Naive thymus-derived CD8-positive, alpha-beta T cell (primary cell): ENCODE data around the gene ZNF334. TPM values are rescaled to one million over a fixed set of nuclear protein-coding genes. Genes with fewer than 3 reads are reported as not detected.

Experiments used
- ATAC-seq, 2 donors: fragments of 150-1000 bp; cut with Tn5 transposase in 1 of 2; sonication (Bioruptor Pico), chemical (Tn5 transposase) in 1 of 2; 1 replicate in 1 of 2; 2 replicates in 1 of 2; pipeline ENCODE4 v1.10.0; 2021; ENCODE audit warnings: mild to moderate bottlenecking in 2 of 2, moderate library complexity in 2 of 2
- POLR2A ChIA-PET: fragments of 350-600 bp; sonication (Branson Sonifier 250); formaldehyde crosslinking; loops from one replicate; lab custom pipeline; 2021; ENCODE audit warnings: antibody characterized with exemption; lab: Charles Lee
- DNase-seq, 10 donors: peaks; one replicate each; pipeline versions ENCODE4 v3.0.0 to v3.0.0-alpha.2; 2020 to 2022
- H3K27ac Mint-ChIP-seq, 10 donors: one replicate each; pipeline ENCODE4 v1.8.0; 2020 to 2022; ENCODE audit warnings: mild to moderate bottlenecking in 10 of 10, mixed read lengths in 10 of 10, moderate library complexity in 4 of 10, inconsistent platforms in 1 of 10
- H3K27me3 Mint-ChIP-seq, 5 donors: one replicate each; pipeline ENCODE4 v1.8.0; 2021 to 2022; ENCODE audit warnings: mixed read lengths in 5 of 5
- H3K36me3 Mint-ChIP-seq, 3 donors: one replicate each; pipeline ENCODE4 v1.8.0; 2020 to 2022; ENCODE audit warnings: mixed read lengths in 3 of 3, mild to moderate bottlenecking in 2 of 3, inconsistent platforms in 1 of 3
- H3K4me1 Mint-ChIP-seq, 4 donors: one replicate each; pipeline ENCODE4 v1.8.0; 2021 to 2022; ENCODE audit warnings: mixed read lengths in 4 of 4
- H3K4me3 Mint-ChIP-seq, 10 donors: one replicate each; pipeline ENCODE4 v1.8.0; 2020 to 2022; ENCODE audit warnings: mild to moderate bottlenecking in 10 of 10, mixed read lengths in 10 of 10, moderate library complexity in 6 of 10, inconsistent platforms in 1 of 10
- H3K9me3 Mint-ChIP-seq, 9 donors: one replicate each; pipeline ENCODE4 v1.8.0; 2020 to 2022; ENCODE audit warnings: mixed read lengths in 9 of 9, mild to moderate bottlenecking in 3 of 9, inconsistent platforms in 1 of 9, moderate library complexity in 1 of 9
- polyA plus RNA-seq, 3 donors: library from polyadenylated mRNA; unstranded; fragments of 300-500 nt; fragmentation: Illumina TruSeq; gene quantifications; one replicate each; pipeline ENCODE4 v1.2.3, GENCODE V29; 2021
- total RNA-seq, 8 experiments: library from RNA in 2 of 8; stranded (reverse) in 2 of 8; gene quantifications; one replicate each; pipeline ENCODE4 v1.2.3 and lab custom pipeline; 2021 to 2026

ZNF334 gene
- total and polyA plus RNA-seq, 5 experiments from 2014 or later = 0.26 to 0.91 (median 0.81) TPM; not detected in 2

GRCh38 chr20:46505506-46505905 lies 7.9 kb downstream of the ZNF334 start:
- H3K4me3 Mint-ChIP-seq = no peak overlapping the region
- H3K27ac Mint-ChIP-seq = no peak overlapping the region
- H3K9me3 Mint-ChIP-seq = peaks cover 23 to 42% (median 29%) of the 10 kb centered on the region in 9 donors
- peaks cover 0 to 36% (median 8%) of the 10 kb centered on the region in 3 donors for H3K36me3 Mint-ChIP-seq
- ATAC-seq = no peak
- POLR2A ChIA-PET = no interaction called here
- H3K4me1 Mint-ChIP-seq = peaks cover 0 to 4% (median 0%) of the 10 kb centered on the region in 4 donors
- no peak for DNase-seq
- H3K27me3 Mint-ChIP-seq = peaks cover 21 to 72% (median 32%) of the 10 kb centered on the region in 5 donors

- peaks cover 23 to 60% (median 34%) of the 10 kb centered on the region in 9 donors for H3K9me3 Mint-ChIP-seq
- no peak for ATAC-seq
- no peak overlapping the region for H3K27ac Mint-ChIP-seq
These were observed 11.4 kb downstream of the ZNF334 start for GRCh38 chr20:46501961-46502360.

GRCh38 chr20:46501337-46501942 lies 11.9 kb downstream of the ZNF334 start:
- no peak overlapping the region for H3K4me3 Mint-ChIP-seq
- H3K27me3 Mint-ChIP-seq = peaks cover 12 to 52% (median 26%) of the 10 kb centered on the region in 5 donors
- DNase-seq (no peak), ATAC-seq (no peak)
- peaks cover 0 to 40% (median 9%) of the 10 kb centered on the region in 3 donors for H3K36me3 Mint-ChIP-seq
- POLR2A ChIA-PET = no interaction called here
- H3K27ac Mint-ChIP-seq = no peak overlapping the region
- H3K9me3 Mint-ChIP-seq = peaks cover 23 to 61% (median 34%) of the 10 kb centered on the region in 9 donors
- no peaks in the 10 kb centered on the region for H3K4me1 Mint-ChIP-seq

More at GRCh38 chr20:46501961-46502360, 11.4 kb downstream of the ZNF334 start:
- POLR2A ChIA-PET = no interaction called here
- no peak for DNase-seq
- H3K36me3 Mint-ChIP-seq = peaks cover 0 to 40% (median 9%) of the 10 kb centered on the region in 3 donors
- no peaks in the 10 kb centered on the region for H3K4me1 Mint-ChIP-seq
- no peak overlapping the region for H3K4me3 Mint-ChIP-seq
- peaks cover 12 to 52% (median 24%) of the 10 kb centered on the region in 5 donors for H3K27me3 Mint-ChIP-seq

- H3K36me3 Mint-ChIP-seq = no peaks in the 10 kb centered on the region
- no peak overlapping the region for H3K4me3 Mint-ChIP-seq
- POLR2A ChIA-PET = no interaction called here
- H3K4me1 Mint-ChIP-seq = no peaks in the 10 kb centered on the region
- H3K9me3 Mint-ChIP-seq = peaks cover 0 to 6% (median 3%) of the 10 kb centered on the region in 9 donors
- H3K27me3 Mint-ChIP-seq = peaks cover 19 to 68% (median 27%) of the 10 kb centered on the region in 5 donors
- H3K27ac Mint-ChIP-seq = no peak overlapping the region
- ATAC-seq = no peak
- no peak for DNase-seq
These were observed 19.3 kb downstream of the ZNF334 start for GRCh38 chr20:46494077-46494476.

- Mint-ChIP-seq H3K36me3 (no peaks in the 10 kb centered on the region), H3K27ac (no peak overlapping the region), H3K9me3 (no peaks in the 10 kb centered on the region), H3K4me1 (no peaks in the 10 kb centered on the region), H3K4me3 (no peak overlapping the region), H3K27me3 (peaks cover 20 to 58% (median 31%) of the 10 kb centered on the region in 5 donors)
- DNase-seq = no peak
- POLR2A ChIA-PET = no interaction called here
- no peak for ATAC-seq
These were observed 22.0 kb downstream of the ZNF334 start for GRCh38 chr20:46491354-46491753.

GRCh38 chr20:46488451-46488850 lies 24.9 kb downstream of the ZNF334 start:
- POLR2A ChIA-PET = no interaction called here
- DNase-seq (no peak), ATAC-seq (no peak)
- Mint-ChIP-seq H3K4me3 (no peak overlapping the region), H3K36me3 (no peaks in the 10 kb centered on the region), H3K27ac (no peak overlapping the region), H3K9me3 (no peaks in the 10 kb centered on the region), H3K27me3 (peaks cover 23 to 72% (median 39%) of the 10 kb centered on the region in 5 donors), H3K4me1 (no peaks in the 10 kb centered on the region)

- Mint-ChIP-seq H3K36me3 (no peaks in the 10 kb centered on the region), H3K4me3 (no peak overlapping the region), H3K9me3 (no peaks in the 10 kb centered on the region), H3K4me1 (no peaks in the 10 kb centered on the region), H3K27ac (no peak overlapping the region), H3K27me3 (peaks cover 23 to 64% (median 34%) of the 10 kb centered on the region in 5 donors)
- DNase-seq (no peak), ATAC-seq (no peak)
- POLR2A ChIA-PET = no interaction called here
These were observed 25.7 kb downstream of the ZNF334 start for GRCh38 chr20:46487628-46488027.

DNA sequence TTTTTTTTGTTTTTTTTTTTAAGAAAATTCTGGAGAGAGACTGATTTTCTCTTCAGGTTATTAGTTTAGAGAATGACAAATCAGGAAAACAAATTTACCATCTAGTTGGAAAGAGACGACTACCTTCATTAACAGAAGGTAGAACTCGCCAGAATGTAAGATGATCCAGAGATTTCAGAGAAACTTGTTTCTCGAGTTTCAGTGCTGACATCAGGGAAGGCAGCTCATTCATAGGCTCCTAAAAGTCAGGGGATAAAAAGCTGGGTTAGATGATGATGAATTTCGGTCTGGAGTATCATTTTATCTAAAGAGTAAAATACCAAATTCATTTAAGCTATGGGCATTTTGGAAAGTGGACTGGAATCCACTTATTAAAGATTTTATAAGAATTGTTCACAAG lies 27.9 kb downstream of the ZNF334 start:
- H3K4me1 Mint-ChIP-seq = no peaks in the 10 kb centered on the region
- no peaks in the 10 kb centered on the region for H3K36me3 Mint-ChIP-seq
- DNase-seq (no peak), ATAC-seq (no peak)
- POLR2A ChIA-PET = no interaction called here
- peaks cover 24 to 56% (median 29%) of the 10 kb centered on the region in 5 donors for H3K27me3 Mint-ChIP-seq
- no peak overlapping the region for H3K4me3 Mint-ChIP-seq
- no peak overlapping the region for H3K27ac Mint-ChIP-seq
- no peaks in the 10 kb centered on the region for H3K9me3 Mint-ChIP-seq

DNA sequence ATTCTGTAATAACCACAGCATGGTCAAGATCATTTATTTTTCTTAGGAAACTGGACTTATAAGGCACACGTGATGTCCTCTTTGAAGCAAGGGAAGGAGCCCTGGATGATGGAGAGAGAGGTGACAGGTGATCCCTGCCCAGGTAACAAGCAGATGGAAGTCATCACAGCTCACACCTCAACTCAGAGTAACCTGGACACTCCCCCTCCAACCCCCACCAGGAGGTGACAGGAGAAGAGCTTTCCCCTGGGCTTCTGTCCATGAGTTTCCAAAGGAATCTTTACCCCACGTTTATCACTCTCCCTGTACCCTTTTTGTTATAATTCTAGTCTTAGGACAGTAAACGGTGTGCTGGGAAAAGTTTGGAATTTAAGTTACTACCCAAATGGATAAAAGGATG lies 28.4 kb downstream of the ZNF334 start:
- no peak for ATAC-seq
- Mint-ChIP-seq H3K9me3 (no peaks in the 10 kb centered on the region), H3K4me3 (no peak overlapping the region), H3K4me1 (no peaks in the 10 kb centered on the region), H3K27ac (no peak overlapping the region), H3K27me3 (peaks cover 24 to 58% (median 30%) of the 10 kb centered on the region in 5 donors), H3K36me3 (no peaks in the 10 kb centered on the region)
- no peak for DNase-seq
- POLR2A ChIA-PET = no interaction called here

- Mint-ChIP-seq H3K4me1 (no peaks in the 10 kb centered on the region), H3K4me3 (no peak overlapping the region), H3K36me3 (no peaks in the 10 kb centered on the region), H3K27me3 (peaks cover 21 to 60% (median 25%) of the 10 kb centered on the region in 5 donors), H3K27ac (no peak overlapping the region), H3K9me3 (no peaks in the 10 kb centered on the region)
- POLR2A ChIA-PET = no interaction called here
- ATAC-seq = no peak
- no peak for DNase-seq
These were observed 29.5 kb downstream of the ZNF334 start for GRCh38 chr20:46483879-46484278.

- peaks cover 18 to 58% (median 22%) of the 10 kb centered on the region in 5 donors for H3K27me3 Mint-ChIP-seq
- ATAC-seq = no peak
- POLR2A ChIA-PET = no interaction called here
These were observed 30.5 kb downstream of the ZNF334 start for GRCh38 chr20:46482864-46483263.

DNA sequence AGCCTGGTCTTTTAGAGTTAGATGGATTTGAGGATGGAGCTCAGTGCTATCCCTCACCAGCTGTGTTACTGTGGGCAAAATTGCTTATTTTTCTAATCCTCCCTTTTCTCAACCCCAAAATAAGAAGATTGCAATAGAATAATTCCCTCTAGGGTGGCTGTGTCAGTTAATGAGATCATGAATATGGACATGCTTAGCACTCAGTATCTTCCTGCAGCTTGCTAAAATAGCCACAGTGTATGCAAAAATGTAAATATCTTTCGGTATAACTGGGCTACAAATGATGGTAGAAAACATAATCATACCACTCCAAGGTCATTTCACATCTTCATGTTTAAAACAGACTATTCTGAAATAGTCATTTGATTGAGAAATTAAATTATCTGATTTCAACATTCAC lies 35.7 kb downstream of the ZNF334 start:
- peaks cover 16 to 58% (median 20%) of the 10 kb centered on the region in 5 donors for H3K27me3 Mint-ChIP-seq
- no peak overlapping the region for H3K27ac Mint-ChIP-seq
- H3K4me3 Mint-ChIP-seq = no peak overlapping the region
- H3K9me3 Mint-ChIP-seq = no peaks in the 10 kb centered on the region
- DNase-seq = no peak
- POLR2A ChIA-PET = no interaction called here
- ATAC-seq = no peak
- H3K4me1 Mint-ChIP-seq = no peaks in the 10 kb centered on the region
- no peaks in the 10 kb centered on the region for H3K36me3 Mint-ChIP-seq

More at GRCh38 chr20:46482864-46483263, 30.5 kb downstream of the ZNF334 start:
- Mint-ChIP-seq H3K36me3 (no peaks in the 10 kb centered on the region), H3K4me1 (no peaks in the 10 kb centered on the region), H3K9me3 (no peaks in the 10 kb centered on the region), H3K4me3 (no peak overlapping the region), H3K27ac (no peak overlapping the region)
- no peak for DNase-seq

- H3K4me1 Mint-ChIP-seq = no peaks in the 10 kb centered on the region
- no peak overlapping the region for H3K4me3 Mint-ChIP-seq
- peaks cover 20 to 62% (median 23%) of the 10 kb centered on the region in 5 donors for H3K27me3 Mint-ChIP-seq
- H3K36me3 Mint-ChIP-seq = no peaks in the 10 kb centered on the region
- POLR2A ChIA-PET = no interaction called here
- no peak overlapping the region for H3K27ac Mint-ChIP-seq
- no peak for DNase-seq
- no peaks in the 10 kb centered on the region for H3K9me3 Mint-ChIP-seq
- no peak for ATAC-seq
These were observed 36.1 kb downstream of the ZNF334 start for GRCh38 chr20:46477225-46477624.

DNA sequence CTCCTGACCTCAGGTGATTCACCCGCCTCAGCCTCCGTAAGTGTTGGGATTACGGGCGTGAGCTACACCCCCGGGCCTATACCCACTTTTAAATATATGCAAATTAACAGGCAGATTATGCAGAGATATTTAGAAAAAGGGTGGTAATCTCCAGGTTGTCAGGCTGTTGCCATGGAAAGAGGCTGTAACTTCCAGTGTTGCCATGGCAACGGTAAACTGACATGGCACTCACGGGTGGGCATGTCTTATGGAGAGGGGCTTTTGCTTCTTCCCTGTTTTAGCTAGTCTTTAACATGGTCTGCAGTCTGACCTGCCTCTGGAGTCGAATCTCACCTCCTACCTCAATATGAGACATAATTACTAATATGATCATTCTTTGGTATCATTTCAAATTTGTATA lies 44.9 kb downstream of the ZNF334 start:
- POLR2A ChIA-PET = no interaction called here

More for the DNA sequence above, 44.9 kb downstream of the ZNF334 start:
- no peaks in the 10 kb centered on the region for H3K4me1 Mint-ChIP-seq
- no peaks in the 10 kb centered on the region for H3K9me3 Mint-ChIP-seq
- no peak for ATAC-seq
- H3K4me3 Mint-ChIP-seq = no peak overlapping the region
- no peaks in the 10 kb centered on the region for H3K36me3 Mint-ChIP-seq
- H3K27ac Mint-ChIP-seq = no peak overlapping the region
- no peak for DNase-seq
- peaks cover 13 to 41% (median 14%) of the 10 kb centered on the region in 5 donors for H3K27me3 Mint-ChIP-seq
